GM19467 (cell line): ENCODE measurements around the gene ATCAY.

Experiments used
- ATAC-seq: cut with Tn5 transposase; IDR thresholded peaks from one replicate; pipeline ENCODE4 v1.9.1; 2021; ENCODE audit warnings: mild to moderate bottlenecking, moderate library complexity; ENCODE audit not compliant: unreplicated experiment

Gene ATCAY

GRCh38 chr19:3880471-3881271, at the start of gene ATCAY:
TSS of gene ATCAY (plus strand) at chr19:3880685. CDS start at chr19:3885768, 5,083 bp downstream.
- no peak for ATAC-seq

DNA sequence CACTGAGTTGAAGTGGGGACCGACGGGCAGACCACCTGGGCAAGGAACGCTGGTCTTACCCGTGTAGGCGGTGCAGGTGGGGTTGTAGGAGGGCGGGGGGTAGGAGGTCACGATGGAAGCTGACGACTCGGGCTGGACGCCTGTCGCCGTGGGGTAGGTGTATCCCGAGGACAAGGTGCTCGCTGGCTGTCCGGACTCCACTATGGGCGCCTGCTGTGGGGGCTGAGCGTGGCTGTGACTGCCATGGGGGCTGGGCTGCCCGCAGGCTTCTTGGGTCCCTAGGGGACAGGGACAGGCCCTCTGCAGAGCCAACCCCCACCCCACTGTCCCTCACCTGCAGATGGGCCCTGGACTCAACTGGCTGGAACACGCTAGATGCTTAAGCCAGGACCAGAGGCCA, 48.9 kb upstream of the ATCAY start:
- ATAC-seq, result no peak

DNA sequence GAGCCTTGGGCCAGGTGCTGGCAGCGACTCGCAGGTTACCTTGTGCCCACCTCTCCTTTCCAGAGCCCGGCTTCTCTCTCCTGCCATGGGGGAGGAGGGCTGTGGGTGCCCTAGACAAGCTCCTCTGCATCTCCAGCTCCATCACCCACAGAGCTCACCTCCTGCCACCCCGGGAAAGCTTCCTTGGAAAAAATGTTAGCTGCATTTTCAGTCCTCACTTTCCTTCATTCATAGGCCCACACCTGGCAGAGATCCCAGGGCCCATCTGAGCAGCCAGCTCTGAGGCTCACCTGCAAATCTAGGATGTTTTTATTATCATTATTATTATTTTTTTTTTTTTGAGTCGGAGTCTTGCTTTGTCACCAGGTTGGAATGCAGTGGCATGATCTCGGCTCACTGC, 48.5 kb upstream of the ATCAY start:
- no peak for ATAC-seq

- no peak for ATAC-seq
These were observed 46.7 kb upstream of the ATCAY start for GRCh38 chr19:3833578-3834348.

DNA sequence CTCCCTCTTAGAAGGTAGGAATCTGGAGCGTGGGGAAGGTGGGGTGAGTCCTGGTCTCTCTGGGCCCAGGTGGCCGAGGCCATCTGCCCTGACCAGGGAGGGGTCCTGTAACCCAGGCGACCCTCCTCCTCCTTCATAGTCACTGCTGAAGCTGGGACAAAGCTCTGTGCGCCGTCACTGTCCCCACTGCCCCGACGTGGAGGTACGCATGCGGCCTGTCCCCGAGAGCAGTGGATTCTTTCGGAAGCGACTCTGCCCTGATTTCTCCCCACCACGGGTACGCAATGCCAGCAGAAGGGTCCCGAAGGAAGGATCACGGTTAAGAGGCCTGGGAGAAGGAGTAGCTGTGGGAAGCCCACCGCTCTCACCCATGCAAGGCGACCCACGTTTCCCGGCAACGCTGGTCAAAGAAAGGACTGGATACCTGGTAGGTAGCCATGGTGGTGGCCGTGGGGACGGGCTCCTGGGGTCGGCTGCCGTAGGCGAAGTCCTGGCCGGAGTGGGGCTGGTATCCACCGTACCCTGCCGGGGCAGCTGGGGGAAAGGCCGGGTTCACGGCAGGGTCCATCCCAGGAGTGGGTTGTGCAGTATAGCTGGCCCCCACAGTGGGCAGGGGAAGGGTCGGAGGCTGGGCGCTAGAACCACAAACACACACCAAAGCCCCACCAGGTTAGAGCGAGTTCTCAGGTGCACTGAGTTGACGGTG, 46.0 kb upstream of the ATCAY start:
- ATAC-seq, result no peak

- ATAC-seq, result no peak
These were observed 45.4 kb upstream of the ATCAY start for GRCh38 chr19:3835055-3835435.

DNA sequence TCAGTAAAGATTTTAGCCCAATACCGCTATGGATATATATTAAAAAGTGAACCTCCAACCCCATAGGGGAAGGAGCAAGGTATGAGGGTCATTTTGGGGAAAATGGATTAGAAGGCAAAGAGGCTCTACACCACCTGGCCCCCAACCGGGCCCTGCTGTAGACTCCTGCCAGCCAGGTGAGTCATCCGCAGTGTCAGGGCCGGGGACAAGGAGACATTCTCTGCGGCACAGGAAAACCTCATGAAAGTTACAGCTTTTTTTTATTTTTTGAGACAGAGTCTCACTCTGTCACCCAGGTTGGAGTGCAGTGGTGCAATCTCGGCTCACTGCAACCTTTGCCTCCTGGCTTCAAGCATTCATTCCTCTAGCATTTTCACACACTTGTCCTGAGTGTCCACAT, 43.6 kb upstream of the ATCAY start:
- ATAC-seq, result no peak

DNA sequence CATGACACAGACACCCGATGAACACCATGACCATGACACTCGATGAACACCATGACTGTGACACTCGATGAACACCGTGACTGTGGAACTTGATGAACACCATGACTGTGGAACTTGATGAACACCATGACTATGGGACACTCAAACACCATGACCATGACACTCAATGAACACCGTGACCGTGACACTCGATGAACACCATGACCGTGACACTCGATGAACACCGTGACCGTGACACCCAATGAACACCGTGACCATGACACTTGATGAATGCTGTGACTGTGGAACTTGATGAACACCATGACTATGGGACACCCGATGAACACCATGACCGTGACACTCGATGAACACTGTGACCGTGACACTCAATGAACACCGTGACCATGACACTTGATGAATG, 43.2 kb upstream of the ATCAY start:
- ATAC-seq, result no peak

DNA sequence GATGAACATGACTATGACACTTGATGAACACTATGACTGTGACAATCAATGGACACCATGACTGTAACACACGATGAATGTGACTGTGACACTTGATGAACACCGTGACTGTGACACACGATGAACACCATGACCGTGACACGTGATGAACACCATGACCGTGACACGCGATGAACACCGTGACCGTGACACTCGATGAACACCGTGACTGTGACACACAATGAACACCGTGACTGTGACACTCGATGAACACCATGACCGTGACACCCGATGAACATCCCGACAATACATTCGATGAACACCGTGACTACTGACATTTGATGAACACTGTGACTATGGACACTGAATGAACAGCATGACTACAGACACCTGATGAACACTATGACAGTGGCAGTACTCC, 42.6 kb upstream of the ATCAY start:
- ATAC-seq, result no peak

DNA sequence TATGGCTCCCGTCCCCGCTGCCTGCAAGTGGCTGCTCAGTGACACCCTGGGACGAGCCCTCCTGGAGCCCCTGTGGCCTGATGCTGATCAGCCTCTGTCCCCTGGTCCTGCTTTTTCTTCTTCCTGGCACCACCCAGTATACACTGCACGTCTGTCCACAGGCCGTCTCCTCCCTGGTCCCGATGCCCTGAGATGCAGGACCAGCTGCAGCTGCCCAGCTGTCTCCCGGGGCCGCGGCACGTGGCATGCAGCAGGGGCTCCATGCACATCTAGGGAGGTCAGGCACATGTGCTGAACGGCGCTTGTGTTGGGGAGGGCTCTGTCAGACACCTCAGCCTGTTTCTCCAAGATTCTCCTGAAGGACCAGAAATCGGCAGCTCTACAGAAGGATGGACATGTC, 41.8 kb upstream of the ATCAY start:
- ATAC-seq, result no peak

DNA sequence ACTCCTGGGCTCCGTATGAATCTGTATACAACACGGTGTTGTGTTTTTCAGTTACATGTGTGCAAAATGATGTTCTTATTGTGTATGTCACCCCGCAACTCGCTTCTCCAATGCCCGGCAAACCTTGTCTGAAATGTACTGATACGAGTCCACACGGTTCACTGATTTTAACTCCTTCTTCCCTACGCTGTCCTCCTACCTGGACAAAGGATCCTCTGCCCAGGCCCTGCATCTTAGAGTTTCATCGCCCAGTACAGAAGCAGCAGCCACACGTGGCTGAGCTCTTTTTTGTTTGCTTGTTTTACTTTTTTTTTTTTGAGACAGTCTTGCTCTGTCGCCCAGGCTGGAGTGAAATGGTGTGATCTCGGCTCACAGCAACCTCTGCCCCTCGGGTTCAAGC, 40.5 kb upstream of the ATCAY start:
- ATAC-seq, result no peak

DNA sequence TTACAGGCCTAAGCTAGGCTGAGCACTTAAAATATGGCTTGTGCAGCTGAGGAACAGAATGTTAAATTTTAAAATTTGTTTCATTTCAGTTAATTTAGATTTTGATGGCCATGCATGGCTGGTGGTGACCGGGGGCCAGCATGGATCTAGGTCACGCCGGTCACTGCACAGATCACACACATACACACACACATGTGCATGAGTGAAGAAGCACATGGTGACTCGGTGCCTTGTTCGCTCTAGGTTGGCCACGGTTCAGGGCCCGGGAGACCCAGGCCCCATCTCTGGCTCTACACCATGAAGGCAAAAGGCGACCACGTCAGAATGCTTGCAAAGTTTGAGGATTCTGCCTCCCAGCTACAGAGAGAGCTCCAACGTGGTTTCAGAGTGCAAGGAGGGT, 39.7 kb upstream of the ATCAY start:
- ATAC-seq, result no peak

- no peak for ATAC-seq
These were observed 37.5 kb upstream of the ATCAY start for GRCh38 chr19:3842948-3843347.

GRCh38 chr19:3844596-3844995, 35.9 kb upstream of the ATCAY start:
- ATAC-seq, result no peak

DNA sequence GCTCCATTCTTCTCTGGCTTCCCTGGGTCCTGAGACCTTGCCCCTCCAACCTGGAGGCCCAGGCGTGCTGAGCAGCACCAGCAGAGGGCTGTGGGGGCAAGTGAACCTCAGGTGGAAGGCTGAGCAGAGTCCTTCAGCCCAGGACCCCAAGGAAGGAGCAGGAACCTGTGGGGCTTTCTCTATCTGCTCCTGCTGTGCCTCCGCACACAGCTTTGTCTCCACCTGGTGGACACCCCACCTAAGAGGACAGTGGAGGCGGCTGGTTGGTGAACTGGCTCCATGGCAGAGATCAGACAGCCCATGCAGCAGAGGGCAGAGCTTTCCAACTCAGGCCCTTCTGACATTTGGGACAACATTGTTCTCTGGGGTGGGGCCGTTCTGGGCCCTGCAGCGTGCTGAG, 31.4 kb upstream of the ATCAY start:
- no peak for ATAC-seq

DNA sequence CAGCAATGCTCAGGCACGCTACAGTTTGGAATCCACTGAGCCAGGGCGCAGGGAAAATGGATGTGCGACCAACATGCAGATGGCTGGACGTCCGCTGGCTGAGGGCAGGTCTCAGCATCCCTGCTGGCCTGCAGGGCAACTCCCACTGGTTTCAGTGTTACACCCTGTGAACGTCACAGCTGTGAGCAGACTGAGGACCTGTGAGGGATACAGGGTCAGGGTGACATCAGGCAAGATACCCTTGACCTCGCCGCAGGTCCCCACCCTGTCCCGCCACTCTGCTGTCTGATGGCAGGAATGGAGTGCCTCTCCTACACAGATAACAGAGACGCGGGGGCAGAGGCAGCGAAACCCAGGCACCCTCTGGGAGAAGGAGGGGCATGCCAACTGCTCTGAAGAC, 30.7 kb upstream of the ATCAY start:
- ATAC-seq, result no peak

- no peak for ATAC-seq
These were observed 30.0 kb upstream of the ATCAY start for GRCh38 chr19:3850320-3850972.

DNA sequence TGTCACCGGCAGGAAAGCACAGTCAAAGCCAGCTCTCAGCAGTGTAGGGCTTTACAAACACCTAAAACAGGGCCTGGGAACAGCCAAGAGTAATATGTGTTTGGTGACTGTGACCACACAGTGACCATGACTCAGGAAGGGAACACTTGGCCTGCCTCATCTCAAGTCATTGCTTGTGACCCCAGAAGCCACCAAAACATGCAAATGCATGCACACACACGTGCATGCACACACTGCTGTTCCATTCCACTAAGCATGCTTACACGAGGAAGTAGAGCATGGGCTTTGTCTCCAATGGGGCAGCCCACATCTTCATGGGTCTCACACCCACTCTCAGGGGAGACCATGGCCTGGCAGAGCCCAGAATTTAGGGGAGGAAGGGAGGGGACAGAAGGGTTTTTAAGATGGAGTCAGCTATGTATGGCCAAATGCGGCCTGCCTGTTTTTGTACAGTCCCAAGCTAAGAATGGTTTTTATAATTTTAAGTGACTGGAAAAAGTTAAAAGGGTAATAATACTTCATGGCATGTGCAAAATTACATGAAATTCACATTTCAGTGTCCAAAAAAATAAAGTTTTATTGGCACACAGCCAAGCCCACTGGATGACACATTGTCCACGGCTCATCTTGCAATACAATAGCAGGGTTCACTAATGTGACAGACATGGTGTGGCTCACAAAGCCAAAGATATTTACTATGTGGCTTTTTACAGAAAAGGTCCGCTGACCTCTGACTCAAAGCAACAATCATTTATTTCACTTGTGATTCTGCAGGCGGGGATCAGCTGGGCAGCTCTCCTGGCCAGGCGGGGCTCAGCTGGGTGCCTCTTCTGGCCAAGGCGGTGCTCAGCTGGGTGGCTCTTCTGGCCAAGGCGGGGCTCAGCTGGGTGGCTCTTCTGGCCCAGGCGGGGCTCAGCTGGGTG, 29.0 kb upstream of the ATCAY start:
- no peak for ATAC-seq

DNA sequence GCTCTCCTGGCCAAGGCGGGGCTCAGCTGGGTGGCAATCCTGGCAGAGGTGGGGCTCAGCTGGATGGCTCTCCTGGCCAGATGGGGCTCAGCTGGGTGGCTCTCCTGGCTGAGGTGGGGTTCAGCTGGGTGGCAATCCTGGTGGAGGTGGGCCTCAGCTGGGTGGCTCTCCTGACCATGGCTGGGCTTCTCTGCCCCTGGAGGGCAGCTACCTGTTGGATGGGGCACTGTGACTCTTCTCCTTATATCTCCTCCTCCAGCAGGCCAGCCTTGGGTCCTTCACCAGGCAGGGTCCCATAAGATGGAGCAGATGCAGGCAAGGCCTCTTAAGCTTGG, 28.3 kb upstream of the ATCAY start:
- ATAC-seq, result no peak

DNA sequence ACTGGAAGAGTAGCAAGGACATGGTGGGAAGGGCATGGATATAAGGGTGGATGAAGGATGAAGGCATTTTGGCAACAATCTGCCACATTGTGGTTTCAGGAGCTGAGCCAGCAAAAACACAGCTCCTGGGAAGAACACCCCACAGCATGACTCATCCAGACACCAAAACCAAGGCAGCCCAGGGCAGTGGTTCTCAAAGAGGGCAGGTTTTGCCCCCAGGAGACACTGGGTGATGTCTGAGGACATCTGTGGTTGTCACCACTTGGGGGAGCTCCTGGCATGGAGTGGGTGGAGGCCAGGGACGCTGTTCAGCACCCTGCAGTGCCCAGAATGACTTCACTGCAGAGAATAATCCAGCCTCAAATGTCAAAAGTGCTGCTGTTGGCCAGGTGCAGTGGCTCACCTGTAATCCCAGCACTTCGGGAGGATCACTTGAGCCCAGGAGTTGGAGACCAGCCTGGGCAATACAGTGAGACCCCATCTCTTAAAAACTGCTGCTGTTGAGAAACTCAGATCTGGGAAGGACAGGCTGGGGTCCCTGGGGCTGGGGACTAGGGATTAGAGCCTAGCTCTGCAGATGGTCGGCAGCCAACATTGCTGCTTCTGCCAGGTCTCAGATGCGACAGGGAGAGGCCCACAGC, 27.8 kb upstream of the ATCAY start:
- ATAC-seq, result no peak
